Measurements from ENCODE around the gene MEP1A. TPM values are rescaled to one million over a fixed set of nuclear protein-coding genes. Genes with fewer than 3 reads are reported as not detected.

The MEP1A gene, protein sequence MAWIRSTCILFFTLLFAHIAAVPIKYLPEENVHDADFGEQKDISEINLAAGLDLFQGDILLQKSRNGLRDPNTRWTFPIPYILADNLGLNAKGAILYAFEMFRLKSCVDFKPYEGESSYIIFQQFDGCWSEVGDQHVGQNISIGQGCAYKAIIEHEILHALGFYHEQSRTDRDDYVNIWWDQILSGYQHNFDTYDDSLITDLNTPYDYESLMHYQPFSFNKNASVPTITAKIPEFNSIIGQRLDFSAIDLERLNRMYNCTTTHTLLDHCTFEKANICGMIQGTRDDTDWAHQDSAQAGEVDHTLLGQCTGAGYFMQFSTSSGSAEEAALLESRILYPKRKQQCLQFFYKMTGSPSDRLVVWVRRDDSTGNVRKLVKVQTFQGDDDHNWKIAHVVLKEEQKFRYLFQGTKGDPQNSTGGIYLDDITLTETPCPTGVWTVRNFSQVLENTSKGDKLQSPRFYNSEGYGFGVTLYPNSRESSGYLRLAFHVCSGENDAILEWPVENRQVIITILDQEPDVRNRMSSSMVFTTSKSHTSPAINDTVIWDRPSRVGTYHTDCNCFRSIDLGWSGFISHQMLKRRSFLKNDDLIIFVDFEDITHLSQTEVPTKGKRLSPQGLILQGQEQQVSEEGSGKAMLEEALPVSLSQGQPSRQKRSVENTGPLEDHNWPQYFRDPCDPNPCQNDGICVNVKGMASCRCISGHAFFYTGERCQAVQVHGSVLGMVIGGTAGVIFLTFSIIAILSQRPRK
- total RNA-seq (2012; rRNA removed) (not detected in 2 replicates), polyA plus RNA-seq (2012; rRNA removed) (not detected in 2 replicates), Bru-seq, nascent RNA (not detected), BruChase-seq, experiment 1, labeled RNA remaining after a 6-hour chase (not detected), BruChase-seq, experiment 2, labeled RNA remaining after a 2-hour chase (not detected)
- not detected in 2 replicates for polyA plus RNA-seq (2012; cell fraction: cytosol; rRNA removed)
- not detected in 2 replicates for polyA plus RNA-seq (2012; cell fraction: nucleus; rRNA removed; ENCODE audit: low replicate concordance)
- long read RNA-seq, result 0 reads

DNA sequence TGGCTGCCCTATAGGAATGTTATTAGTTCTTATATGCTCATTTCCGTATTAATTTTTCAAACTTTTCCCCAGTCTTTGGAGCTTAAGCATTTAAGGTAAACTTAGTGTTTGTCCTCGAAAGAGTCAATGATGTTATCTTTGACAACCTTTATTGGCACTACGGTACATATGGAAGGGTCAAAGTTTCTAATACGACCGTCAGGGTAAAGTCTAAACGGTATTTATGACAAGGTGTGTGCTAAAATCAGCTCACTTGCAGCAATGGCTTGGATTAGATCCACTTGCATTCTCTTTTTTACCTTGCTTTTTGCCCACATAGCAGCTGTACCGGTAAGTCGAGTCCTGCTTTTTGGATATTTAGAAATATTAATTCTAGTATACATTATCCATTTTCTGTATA is at the start of gene MEP1A:
TSS of gene MEP1A (plus strand) at position 252 of the 400 bp plus-strand sequence. CDS start at position 262, 10 bp downstream.
- BruUV-seq (replicated peaks), result no TSS peak
- TF ChIP-seq BHLHE40 (IDR thresholded peaks at IDR 0.05; ENCODE audit: low read depth, low read length) (no peak), NFE2L2 (IDR thresholded peaks at IDR 0.05; ENCODE audit: low read depth, low read length) (no peak), MXI1 (IDR thresholded peaks at IDR 0.05; ENCODE audit: borderline replicate concordance, low read depth, low read length) (no peak), RFX5 (IDR thresholded peaks at IDR 0.05; ENCODE audit: low read depth, low read length) (no peak), CEBPB (IDR thresholded peaks at IDR 0.05; ENCODE audit: low read depth, low read length) (no peak), MAFK (IDR thresholded peaks at IDR 0.05; ENCODE audit: low read depth, low read length) (no peak), RCOR1 (IDR thresholded peaks at IDR 0.05; ENCODE audit: insufficient replicate concordance, low read length) (no peak), RAD21 (IDR thresholded peaks at IDR 0.05; ENCODE audit: low read length) (no peak), CTCF (conservative IDR thresholded peaks at IDR 0.05; ENCODE audit: low read depth, low read length) (no peak), POLR2A (IDR thresholded peaks at IDR 0.05; ENCODE audit: low read depth, low read length) (no peak), SMC3 (IDR thresholded peaks at IDR 0.05; ENCODE audit: low read depth, low read length) (no peak), FOS (IDR thresholded peaks at IDR 0.05; ENCODE audit: low read depth, low read length) (no peak), CHD1 (IDR thresholded peaks at IDR 0.05; ENCODE audit: low read depth, low read length) (no peak)
- TF ChIP-seq, protein P1, sequence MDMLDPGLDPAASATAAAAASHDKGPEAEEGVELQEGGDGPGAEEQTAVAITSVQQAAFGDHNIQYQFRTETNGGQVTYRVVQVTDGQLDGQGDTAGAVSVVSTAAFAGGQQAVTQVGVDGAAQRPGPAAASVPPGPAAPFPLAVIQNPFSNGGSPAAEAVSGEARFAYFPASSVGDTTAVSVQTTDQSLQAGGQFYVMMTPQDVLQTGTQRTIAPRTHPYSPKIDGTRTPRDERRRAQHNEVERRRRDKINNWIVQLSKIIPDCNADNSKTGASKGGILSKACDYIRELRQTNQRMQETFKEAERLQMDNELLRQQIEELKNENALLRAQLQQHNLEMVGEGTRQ (IDR thresholded peaks at IDR 0.05; ENCODE audit: low read depth, low read length), result no peak

More for the DNA sequence above, at the start of gene MEP1A:
- Histone ChIP-seq H2BK5ac (ENCODE audit: low read depth, low read length, poor library complexity, severe bottlenecking) (no peak within 1 kb of the TSS), H4K91ac (ENCODE audit: insufficient read depth, low read depth, low read length) (no peak within 1 kb of the TSS), H2BK120ac (ENCODE audit: low read depth, low read length) (no peak within 1 kb of the TSS), H3K27ac (ENCODE audit: insufficient read depth, low read length) (no peak within 1 kb of the TSS), H3K27me3 (ENCODE audit: control insufficient read depth, insufficient read depth, low read length) (no peaks in the 10 kb centered on the region), H3K4me3 (ENCODE audit: insufficient read depth, low read depth, low read length) (no peak within 1 kb of the TSS), H3K36me3 (ENCODE audit: control insufficient read depth, insufficient read depth, low read length) (no peaks in the 10 kb centered on the region), H3K9me3 (ENCODE audit: control insufficient read depth, insufficient read depth, low read length) (no peaks in the 10 kb centered on the region), H3K4me1 (ENCODE audit: control insufficient read depth, insufficient read depth, low read length) (no peaks in the 10 kb centered on the region), H3K56ac (ENCODE audit: extremely low read depth, insufficient read depth, low read length) (no peak within 1 kb of the TSS), H3K23ac (ENCODE audit: low read depth, low read length) (no peak within 1 kb of the TSS), H3K18ac (ENCODE audit: low read depth, low read length) (no peak within 1 kb of the TSS), H3K4ac (ENCODE audit: low read depth, low read length) (no peak within 1 kb of the TSS), H2AFZ (replicated peaks; ENCODE audit: low read length, poor library complexity) (no peak within 1 kb of the TSS), H3K9me1 (ENCODE audit: insufficient read depth, low read length) (no peaks in the 10 kb centered on the region), H2BK15ac (ENCODE audit: low read depth, low read length) (no peak within 1 kb of the TSS), H2AK9ac (replicated peaks; ENCODE audit: low read depth, low read length, poor library complexity) (no peak within 1 kb of the TSS), H3K79me1 (ENCODE audit: low read depth in 1 of 2, low read length in 2 of 2) (no peaks in the 10 kb centered on the region), H2AK5ac (ENCODE audit: low read depth, low read length) (no peak within 1 kb of the TSS), H3K14ac (replicated peaks; ENCODE audit: low read depth, low read length) (no peak within 1 kb of the TSS), H4K20me1 (ENCODE audit: insufficient read depth, low read length) (no peaks in the 10 kb centered on the region), H3K4me2 (ENCODE audit: low read depth, low read length) (no peak within 1 kb of the TSS), H3K9ac (ENCODE audit: low read depth, low read length) (no peak within 1 kb of the TSS), H4K8ac (ENCODE audit: low read depth in 2 of 2, low read length in 2 of 2) (no peak within 1 kb of the TSS), H2BK20ac (ENCODE audit: low read depth, low read length) (no peak within 1 kb of the TSS), H4K5ac (ENCODE audit: low read depth, low read length) (no peak within 1 kb of the TSS)
- DNase-seq (no peak), ATAC-seq (ENCODE audit: low read depth) (no peak)
- dilution Hi-C loops (cut with HindIII; ENCODE audit: low sequenced_read_pairs, unreplicated experiment) (no loop called here), intact Hi-C loops (cut with micrococcal nuclease) (no loop called here), in situ Hi-C loops (cut with MboI; ENCODE audit: low sequenced_read_pairs) (loop anchor here (25.0 kb wide), 1 partner anchor 381 kb away; no protein-coding TSS in a partner anchor)
- no CpG with 5 or more reads among the region's 8 CpGs for WGBS, 2 experiments (ENCODE audit: extremely low coverage in 2 of 2, insufficient read length in 1 of 2)
- POLR2A ChIA-PET (ENCODE audit: unreplicated experiment), result no interaction called here
- CTCF ChIA-PET, result no interaction called here

All from IMR-90 (cell line).